Right cardiac atrium (tissue), 5 donors: ENCODE measurements around the gene FHIT. TPM values are rescaled to one million over a fixed set of nuclear protein-coding genes. Genes with fewer than 3 reads are reported as not detected.

ENCODE experiments used
- ATAC-seq, 2 donors: fragments of 200-7000 bp; cut with Tn5 transposase; one replicate each; pipeline versions ENCODE4 v1.8.0 to v1.9.1; 2020; ENCODE audit warnings: moderate library complexity in 2 of 2, mild to moderate bottlenecking in 1 of 2
- DNase-seq, 3 donors: peaks; one replicate each; pipeline ENCODE4 v3.0.0-alpha.2; 2020
- H3K27ac ChIP-seq: one replicate; pipeline ENCODE4 v1.5.1; 2013; ENCODE audit warnings: mild to moderate bottlenecking, low read length, control low read depth, moderate library complexity
- H3K27me3 ChIP-seq: one replicate; pipeline ENCODE4 v1.6.1; 2013; ENCODE audit not compliant: control insufficient read depth, insufficient read depth
- H3K4me1 ChIP-seq: one replicate; pipeline ENCODE4 v1.6.1; 2013; ENCODE audit warnings: low read length; ENCODE audit not compliant: control insufficient read depth, insufficient read depth
- H3K4me3 ChIP-seq: one replicate; pipeline ENCODE4 v1.5.1; 2013; ENCODE audit warnings: low read length, control low read depth
- H3K9me3 ChIP-seq: one replicate; pipeline ENCODE4 v1.6.1; 2013; ENCODE audit warnings: low read length; ENCODE audit not compliant: control insufficient read depth
- WGBS: extraction: QIAGEN DNeasy Blood & Tissue Kit; methylation state at CpG from one replicate; pipeline ENCODE4 v1.1.7; 2013; 5-methylcytosine and 5-hydroxymethylcytosine counted together
- intact Hi-C, 4 donors: fragments of 100-400 bp; cut with DNase I; formaldehyde crosslinking; loops; one replicate each; pipeline versions ENCODE4 v1.11.0 to v1.14.0; 2022 to 2023
- long read RNA-seq, 4 donors: library from polyadenylated mRNA; unstranded; transcript quantifications; one replicate each; pipeline ENCODE4 v2.0.0, GENCODE V29; 2020 to 2021
- polyA plus RNA-seq: library from polyadenylated mRNA; stranded (reverse); fragments of 200-250 nt; gene quantifications from one replicate; pipeline ENCODE4 v1.2.3, GENCODE V29; 2013
- total RNA-seq, 4 donors: library from RNA; stranded (reverse); fragmentation: NEBNext Ultra II Directional; extraction: Animal tissue kit (Norgen Biotek cat#: 25700); gene quantifications; one replicate each; pipeline ENCODE4 v1.2.1, GENCODE V29; 2021
- donor health status: healthy with polysubstance abuse.
- donor health status: DM: no; HTN: yes; CAD: no.
- donor health status: DM: no; HTN: no; CAD: no.
- donor health status: DM: no; HTN: yes; CAD: no; lungs with severe emphysema.
- donor health status: DM: yes; HTN: yes; CAD: no.

The FHIT gene
- total RNA-seq (10 to 100 TPM; 18.2 to 25.8 (median 23.1) TPM), polyA plus RNA-seq (16.5 TPM)
- long read RNA-seq, donor 1, partial matches to known transcripts = 1 of 9 reads
- long read RNA-seq, donor 1, other reads (novel, unspliced or antisense) = 8 of 9 reads
- long read RNA-seq, donor 2, partial matches to known transcripts = 0 of 1 reads
- long read RNA-seq, donor 2, other reads (novel, unspliced or antisense) = 1 of 1 reads
- long read RNA-seq, donor 3, partial matches to known transcripts = 0 of 5 reads
- long read RNA-seq, donor 3, other reads (novel, unspliced or antisense) = 5 of 5 reads
- long read RNA-seq, donor 4, partial matches to known transcripts = 0 of 1 reads
- long read RNA-seq, donor 4, other reads (novel, unspliced or antisense) = 1 of 1 reads

GRCh38 chr3:61251174-61251972 is at the start of gene FHIT:
Gene FHIT (minus strand): TSS chr3:61251452.
- DNase-seq (peak; percentile 96 to 98 (median 98)), ATAC-seq (peak; percentile 99 to 100)
- H3K4me3 ChIP-seq = peak within 1 kb of the TSS; percentile 71
- peak within 1 kb of the TSS; percentile 66 for H3K27ac ChIP-seq
- no peaks in the 10 kb centered on the region for H3K9me3 ChIP-seq
- H3K4me1 ChIP-seq = peaks cover 5% of the 10 kb centered on the region
- intact Hi-C loops = no loop called here
- 1% methylated on average over 41 of the region's 41 CpGs for WGBS
- no peaks in the 10 kb centered on the region for H3K27me3 ChIP-seq

GRCh38 chr3:61300786-61301185 is 49.5 kb upstream of the FHIT start:
- no peak for DNase-seq
- no peak for ATAC-seq
- Histone ChIP-seq H3K4me1 (no peaks in the 10 kb centered on the region), H3K9me3 (no peaks in the 10 kb centered on the region), H3K27me3 (no peaks in the 10 kb centered on the region), H3K4me3 (no peak overlapping the region), H3K27ac (no peak overlapping the region)
- intact Hi-C loops = no loop called here
- 66% methylated on average over 2 of the region's 2 CpGs for WGBS

GRCh38 chr3:61300006-61300380 is 48.7 kb upstream of the FHIT start:
- no peaks in the 10 kb centered on the region for H3K4me1 ChIP-seq
- WGBS = 86% methylated on average over 4 of the region's 4 CpGs
- no peak for DNase-seq
- intact Hi-C loops = no loop called here
- H3K27me3 ChIP-seq = no peaks in the 10 kb centered on the region
- no peak overlapping the region for H3K4me3 ChIP-seq
- ATAC-seq = no peak
- no peak overlapping the region for H3K27ac ChIP-seq
- H3K9me3 ChIP-seq = no peaks in the 10 kb centered on the region

GRCh38 chr3:61299343-61300005 is 48.2 kb upstream of the FHIT start:
- intact Hi-C loops = no loop called here
- Histone ChIP-seq H3K27ac (no peak overlapping the region), H3K27me3 (no peaks in the 10 kb centered on the region), H3K4me3 (no peak overlapping the region), H3K9me3 (no peaks in the 10 kb centered on the region), H3K4me1 (no peaks in the 10 kb centered on the region)
- DNase-seq (no peak), ATAC-seq (no peak)
- WGBS = 85% methylated on average over 3 of the region's 3 CpGs

- no peaks in the 10 kb centered on the region for H3K4me1 ChIP-seq
- WGBS = 51% methylated on average over 1 of the region's 1 CpG
- no peak overlapping the region for H3K27ac ChIP-seq
- DNase-seq (no peak), ATAC-seq (no peak)
- H3K4me3 ChIP-seq = no peak overlapping the region
- H3K9me3 ChIP-seq = no peaks in the 10 kb centered on the region
- intact Hi-C loops = no loop called here
- H3K27me3 ChIP-seq = no peaks in the 10 kb centered on the region
Measured at GRCh38 chr3:61297821-61298220, 46.6 kb upstream of the FHIT start.

- intact Hi-C loops = no loop called here
- Histone ChIP-seq H3K27me3 (no peaks in the 10 kb centered on the region), H3K4me1 (no peaks in the 10 kb centered on the region), H3K4me3 (no peak overlapping the region), H3K9me3 (no peaks in the 10 kb centered on the region), H3K27ac (no peak overlapping the region)
- no peak for DNase-seq
- no peak for ATAC-seq
- 88% methylated on average over 5 of the region's 5 CpGs for WGBS
Measured at GRCh38 chr3:61288446-61288845, 37.2 kb upstream of the FHIT start.

- Histone ChIP-seq H3K4me3 (no peak overlapping the region), H3K4me1 (no peaks in the 10 kb centered on the region), H3K9me3 (no peaks in the 10 kb centered on the region), H3K27me3 (no peaks in the 10 kb centered on the region), H3K27ac (no peak overlapping the region)
- no peak for ATAC-seq
- intact Hi-C loops = no loop called here
- DNase-seq = no peak
Measured at GRCh38 chr3:61283876-61284275, 32.6 kb upstream of the FHIT start.

GRCh38 chr3:61278713-61279112 is 27.5 kb upstream of the FHIT start:
- H3K27ac ChIP-seq = no peak overlapping the region
- no peaks in the 10 kb centered on the region for H3K9me3 ChIP-seq
- intact Hi-C loops = no loop called here
- no peak for DNase-seq
- H3K4me3 ChIP-seq = no peak overlapping the region
- ATAC-seq = no peak
- no peaks in the 10 kb centered on the region for H3K27me3 ChIP-seq
- H3K4me1 ChIP-seq = no peaks in the 10 kb centered on the region
- WGBS = 94% methylated on average over 2 of the region's 2 CpGs

GRCh38 chr3:61277411-61277810 is 26.2 kb upstream of the FHIT start:
- H3K27ac ChIP-seq = no peak overlapping the region
- H3K27me3 ChIP-seq = no peaks in the 10 kb centered on the region
- ATAC-seq = no peak
- DNase-seq = no peak
- no peaks in the 10 kb centered on the region for H3K9me3 ChIP-seq
- 83% methylated on average over 2 of the region's 2 CpGs for WGBS
- H3K4me1 ChIP-seq = no peaks in the 10 kb centered on the region
- H3K4me3 ChIP-seq = no peak overlapping the region
- intact Hi-C loops = no loop called here

GRCh38 chr3:61269435-61269834 is 18.2 kb upstream of the FHIT start:
- no peaks in the 10 kb centered on the region for H3K9me3 ChIP-seq
- H3K4me1 ChIP-seq = no peaks in the 10 kb centered on the region
- ATAC-seq = no peak
- no peaks in the 10 kb centered on the region for H3K27me3 ChIP-seq
- no peak for DNase-seq
- H3K27ac ChIP-seq = no peak overlapping the region
- intact Hi-C loops = no loop called here
- 37% methylated on average over 6 of the region's 6 CpGs for WGBS
- H3K4me3 ChIP-seq = no peak overlapping the region

- 67% methylated on average over 2 of the region's 2 CpGs for WGBS
- H3K4me1 ChIP-seq = no peaks in the 10 kb centered on the region
- no peaks in the 10 kb centered on the region for H3K9me3 ChIP-seq
- intact Hi-C loops = no loop called here
- ATAC-seq (no peak), DNase-seq (no peak)
- no peaks in the 10 kb centered on the region for H3K27me3 ChIP-seq
- no peak overlapping the region for H3K4me3 ChIP-seq
- no peak overlapping the region for H3K27ac ChIP-seq
Measured at GRCh38 chr3:61268644-61269043, 17.4 kb upstream of the FHIT start.
